HG02885 (cell line): Measurements from ENCODE around the gene LETM1.

ENCODE experiments used
- ATAC-seq: cut with Tn5 transposase; IDR thresholded peaks from one replicate; pipeline ENCODE4 v1.9.1; 2021; ENCODE audit warnings: mild to moderate bottlenecking; ENCODE audit not compliant: unreplicated experiment, poor library complexity

Gene LETM1

GRCh38 chr4:1797861-1798579 is 57.9 kb downstream of the LETM1 start:
- no peak for ATAC-seq

- ATAC-seq, result no peak
These were observed 58.6 kb downstream of the LETM1 start for GRCh38 chr4:1797298-1797860.

GRCh38 chr4:1796486-1797204 is 59.3 kb downstream of the LETM1 start:
- no peak for ATAC-seq

- no peak for ATAC-seq
These were observed 60.4 kb downstream of the LETM1 start for GRCh38 chr4:1795299-1796195.

- no peak for ATAC-seq
These were observed 61.1 kb downstream of the LETM1 start for GRCh38 chr4:1794809-1795298.

- no peak for ATAC-seq
These were observed 61.8 kb downstream of the LETM1 start for GRCh38 chr4:1793940-1794808.

- ATAC-seq, result no peak
These were observed 62.5 kb downstream of the LETM1 start for GRCh38 chr4:1793496-1793840.

GRCh38 chr4:1792832-1793495 is 63.0 kb downstream of the LETM1 start, which contains the start of gene FGFR3:
TSS of gene FGFR3 (plus strand) at chr4:1793293. CDS start at chr4:1793935, 642 bp downstream.
- no peak for ATAC-seq

GRCh38 chr4:1792158-1792831 is 63.7 kb downstream of the LETM1 start:
- ATAC-seq, result no peak

- no peak for ATAC-seq
These were observed 66.0 kb downstream of the LETM1 start for GRCh38 chr4:1790005-1790404.

GRCh38 chr4:1789552-1789951 is 66.4 kb downstream of the LETM1 start:
- ATAC-seq, result no peak

- ATAC-seq, result no peak
These were observed 67.5 kb downstream of the LETM1 start for GRCh38 chr4:1788254-1788973.

- no peak for ATAC-seq
These were observed 68.4 kb downstream of the LETM1 start for GRCh38 chr4:1787411-1788077.

GRCh38 chr4:1786544-1787362 is 69.2 kb downstream of the LETM1 start:
- ATAC-seq, result no peak

GRCh38 chr4:1785592-1785991 is 70.4 kb downstream of the LETM1 start:
- ATAC-seq, result no peak

- no peak for ATAC-seq
These were observed 71.0 kb downstream of the LETM1 start for GRCh38 chr4:1784789-1785591.
